ENCODE data around the gene CDSN.

CDSN gene

GRCh38 chr6:31126396-31127175, 6.3 kb upstream of the CDSN start:
- DNase-seq (ENCODE audit: low read depth) = no peak
- no peak overlapping the region for H3K4me3 ChIP-seq (ENCODE audit: low read depth, low read length)
- TF ChIP-seq CTCF (IDR thresholded peaks at IDR 0.05; ENCODE audit: low read depth, low read length, missing control alignments) = no peak
- in situ Hi-C loops (cut with HindIII; ENCODE audit: low sequenced_read_pairs) = no loop called here

GRCh38 chr6:31125586-31126363, 5.5 kb upstream of the CDSN start:
- in situ Hi-C loops (cut with HindIII; ENCODE audit: low sequenced_read_pairs) = no loop called here
- no peak for TF ChIP-seq CTCF (IDR thresholded peaks at IDR 0.05; ENCODE audit: low read depth, low read length, missing control alignments)
- no peak for DNase-seq (ENCODE audit: low read depth)
- H3K4me3 ChIP-seq (ENCODE audit: low read depth, low read length) = no peak overlapping the region

GRCh38 chr6:31125162-31125561, 4.9 kb upstream of the CDSN start:
- no peak overlapping the region for H3K4me3 ChIP-seq (ENCODE audit: low read depth, low read length)
- in situ Hi-C loops (cut with HindIII; ENCODE audit: low sequenced_read_pairs) = no loop called here
- no peak for TF ChIP-seq CTCF (IDR thresholded peaks at IDR 0.05; ENCODE audit: low read depth, low read length, missing control alignments)
- no peak for DNase-seq (ENCODE audit: low read depth)

- in situ Hi-C loops (cut with HindIII; ENCODE audit: low sequenced_read_pairs) = no loop called here
- no peak for TF ChIP-seq CTCF (IDR thresholded peaks at IDR 0.05; ENCODE audit: low read depth, low read length, missing control alignments)
- DNase-seq (ENCODE audit: low read depth) = peak; percentile 72
- H3K4me3 ChIP-seq (ENCODE audit: low read depth, low read length) = no peak overlapping the region
Measured at GRCh38 chr6:31122791-31123706, 2.8 kb upstream of the CDSN start.

- DNase-seq (ENCODE audit: low read depth) = no peak
- no peak for TF ChIP-seq CTCF (IDR thresholded peaks at IDR 0.05; ENCODE audit: low read depth, low read length, missing control alignments)
- no peak overlapping the region for H3K4me3 ChIP-seq (ENCODE audit: low read depth, low read length)
- in situ Hi-C loops (cut with HindIII; ENCODE audit: low sequenced_read_pairs) = no loop called here
Measured at GRCh38 chr6:31121131-31121790, 1.0 kb upstream of the CDSN start.

GRCh38 chr6:31118178-31118577, 2.1 kb downstream of the CDSN start:
- in situ Hi-C loops (cut with HindIII; ENCODE audit: low sequenced_read_pairs) = no loop called here
- no peak for DNase-seq (ENCODE audit: low read depth)
- TF ChIP-seq CTCF (IDR thresholded peaks at IDR 0.05; ENCODE audit: low read depth, low read length, missing control alignments) = no peak
- H3K4me3 ChIP-seq (ENCODE audit: low read depth, low read length) = no peak overlapping the region

All from astrocyte of the cerebellum (primary cell).